GM12864 (cell line): ENCODE results near the gene ASB7.

ENCODE experiments used
- DNase-seq: peaks from one replicate; pipeline ENCODE4 v3.0.0-alpha.2; 2011; ENCODE audit warnings: low read depth
- H3K4me3 ChIP-seq: 2 replicates; pipeline ENCODE4 v1.5.1; 2011; ENCODE audit warnings: mild to moderate bottlenecking, low read depth, low read length, control low read depth
- CTCF ChIP-seq: IDR thresholded peaks from 2 replicates; pipeline ENCODE4 v1.5.1; 2011; ENCODE audit warnings: low read depth, mild to moderate bottlenecking, moderate library complexity, low read length, control low read depth, inconsistent platforms; ENCODE audit errors: missing control alignments

Gene ASB7

GRCh38 chr15:100667405-100668347 is 65.3 kb downstream of the ASB7 start:
- DNase-seq, result no peak
- TF ChIP-seq CTCF, result no peak
- H3K4me3 ChIP-seq, result no peak overlapping the region

- DNase-seq, result no peak
- H3K4me3 ChIP-seq, result no peak overlapping the region
- no peak for TF ChIP-seq CTCF
Measured at GRCh38 chr15:100668348-100668745, 66.0 kb downstream of the ASB7 start.

- no peak for TF ChIP-seq CTCF
- DNase-seq, result no peak
- H3K4me3 ChIP-seq, result no peak overlapping the region
Measured at GRCh38 chr15:100669260-100669659, 66.9 kb downstream of the ASB7 start.

- TF ChIP-seq CTCF, result no peak
- no peak for DNase-seq
- H3K4me3 ChIP-seq, result no peak overlapping the region
Measured at GRCh38 chr15:100670505-100671021, 68.2 kb downstream of the ASB7 start.

GRCh38 chr15:100671124-100671680 is 68.8 kb downstream of the ASB7 start:
- no peak for DNase-seq
- no peak overlapping the region for H3K4me3 ChIP-seq
- no peak for TF ChIP-seq CTCF

GRCh38 chr15:100671858-100672543 is 69.6 kb downstream of the ASB7 start:
- TF ChIP-seq CTCF, result peak; percentile 48
- no peak overlapping the region for H3K4me3 ChIP-seq
- no peak for DNase-seq
